Stimulated activated CD4-positive, alpha-beta T cell treated with anti-CD3 and anti-CD28 coated beads, Interleukin-4, amount 100 ng/mL, for 48 hours (primary cell): ENCODE data around the gene TCOF1.

ENCODE experiments used
- DNase-seq, 2 donors: peaks; one replicate each; pipeline ENCODE4 v3.0.0-alpha.2; 2020; ENCODE audit warnings: low read depth in 2 of 2

Gene TCOF1

GRCh38 chr5:150392680-150393079 is 35.2 kb downstream of the TCOF1 start:
- no peak for DNase-seq

- DNase-seq, result no peak
These were observed 35.7 kb downstream of the TCOF1 start for GRCh38 chr5:150393096-150393645.

GRCh38 chr5:150394131-150394530 is 36.6 kb downstream of the TCOF1 start:
- DNase-seq, result no peak

- no peak for DNase-seq
These were observed 37.6 kb downstream of the TCOF1 start for GRCh38 chr5:150394912-150395687.

GRCh38 chr5:150395688-150395975 is 38.1 kb downstream of the TCOF1 start:
- DNase-seq, result no peak

- no peak for DNase-seq
These were observed 38.8 kb downstream of the TCOF1 start for GRCh38 chr5:150396267-150396666.

- no peak for DNase-seq
These were observed 39.8 kb downstream of the TCOF1 start for GRCh38 chr5:150397146-150397781.

- DNase-seq, result no peak
These were observed 40.6 kb downstream of the TCOF1 start for GRCh38 chr5:150397782-150398721.

GRCh38 chr5:150398722-150399523 is 41.4 kb downstream of the TCOF1 start:
- DNase-seq, result no peak

- no peak for DNase-seq
These were observed 42.2 kb downstream of the TCOF1 start for GRCh38 chr5:150399524-150400211.

- DNase-seq, result no peak
These were observed 43.0 kb downstream of the TCOF1 start for GRCh38 chr5:150400316-150401075.

- no peak for DNase-seq
These were observed 43.5 kb downstream of the TCOF1 start for GRCh38 chr5:150401076-150401375.

- DNase-seq, result no peak
These were observed 44.1 kb downstream of the TCOF1 start for GRCh38 chr5:150401376-150402228.

GRCh38 chr5:150402229-150402773 is 44.8 kb downstream of the TCOF1 start:
- DNase-seq, result no peak

- no peak for DNase-seq
These were observed 45.4 kb downstream of the TCOF1 start for GRCh38 chr5:150402901-150403342.

GRCh38 chr5:150404121-150404520 is 46.6 kb downstream of the TCOF1 start:
- no peak for DNase-seq

GRCh38 chr5:150404535-150404934 is 47.0 kb downstream of the TCOF1 start:
- DNase-seq, result no peak

GRCh38 chr5:150404941-150405816 is 47.7 kb downstream of the TCOF1 start:
- DNase-seq, result no peak
